Fibroblast of pulmonary artery (primary cell): Measurements from ENCODE around the gene FEM1C.

Experiments used
- DNase-seq: peaks from one replicate; pipeline ENCODE4 v3.0.0-alpha.2; 2010; ENCODE audit warnings: low read depth
- H3K4me3 ChIP-seq: replicated peaks from 2 replicates; pipeline ENCODE4 v1.5.1; 2011; ENCODE audit warnings: low read depth, mild to moderate bottlenecking, control low read depth, low read length, moderate library complexity
- CTCF ChIP-seq: IDR thresholded peaks from 2 replicates; pipeline ENCODE4 v1.5.1; 2011; ENCODE audit warnings: mild to moderate bottlenecking, control low read depth, low read length, inconsistent platforms; ENCODE audit errors: missing control alignments

FEM1C gene

GRCh38 chr5:115496936-115497576 is 47.5 kb downstream of the FEM1C start:
- no peak for DNase-seq
- TF ChIP-seq CTCF = no peak
- H3K4me3 ChIP-seq = no peak overlapping the region

DNA sequence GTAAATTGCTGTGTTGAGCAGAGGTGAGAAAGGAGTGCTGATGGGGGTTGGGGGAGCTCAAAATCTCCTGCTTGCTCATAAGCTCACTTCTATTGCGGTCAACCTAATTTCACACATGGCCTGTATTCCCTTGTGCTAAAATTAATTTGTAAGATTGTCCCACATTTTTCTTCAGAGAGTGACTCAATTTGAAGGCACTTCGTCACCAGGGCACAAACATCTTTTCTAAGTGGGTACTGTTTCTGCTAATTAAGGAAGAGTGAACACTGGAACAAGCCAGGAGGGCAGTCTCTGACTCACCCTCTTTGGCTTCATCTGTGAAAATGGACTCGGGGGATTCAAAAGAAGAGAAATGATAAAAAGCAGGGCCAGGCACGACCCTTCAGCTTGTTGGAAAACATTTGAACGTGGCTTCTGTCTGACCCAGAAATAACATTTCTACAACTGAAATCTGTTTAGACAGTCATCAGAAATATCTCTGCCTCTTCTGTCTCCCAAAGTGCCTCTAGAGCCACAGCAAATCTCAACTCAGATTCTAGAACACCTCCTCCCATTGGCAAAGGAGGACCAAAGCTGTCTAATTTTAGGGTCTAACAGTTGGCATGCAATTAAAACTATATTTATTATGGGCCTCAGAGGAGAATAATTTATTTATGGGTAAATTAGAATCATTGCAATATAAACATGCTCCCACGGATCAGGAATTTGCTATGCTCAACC is 49.8 kb downstream of the FEM1C start:
- DNase-seq = no peak
- H3K4me3 ChIP-seq = no peak overlapping the region
- no peak for TF ChIP-seq CTCF

GRCh38 chr5:115490596-115490995 is 54.0 kb downstream of the FEM1C start:
- DNase-seq = no peak
- TF ChIP-seq CTCF = no peak
- H3K4me3 ChIP-seq = no peak overlapping the region

- TF ChIP-seq CTCF = no peak
- DNase-seq = no peak
Measured at GRCh38 chr5:115489733-115490132, 54.8 kb downstream of the FEM1C start.

DNA sequence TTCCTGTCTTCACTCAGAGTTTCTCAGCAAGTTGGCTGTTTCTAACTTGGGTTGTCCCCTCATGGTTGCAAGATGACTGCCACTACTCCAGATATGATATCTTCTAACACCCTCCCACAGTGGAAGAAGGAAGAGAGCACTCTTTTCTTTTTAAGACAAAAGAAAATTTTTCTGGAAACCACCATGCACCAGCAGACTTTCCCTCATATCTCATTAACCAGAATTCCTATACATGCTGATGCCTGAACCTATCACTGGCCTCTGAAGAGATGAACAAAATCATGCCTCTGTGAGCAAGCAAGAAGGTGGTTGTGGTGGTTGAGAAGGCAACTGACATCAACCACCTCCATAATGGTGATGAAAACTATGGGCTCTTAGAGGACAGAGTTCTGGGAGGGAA is 56.8 kb downstream of the FEM1C start:
- no peak overlapping the region for H3K4me3 ChIP-seq
- DNase-seq = no peak
- TF ChIP-seq CTCF = no peak

More at GRCh38 chr5:115489733-115490132, 54.8 kb downstream of the FEM1C start:
- H3K4me3 ChIP-seq = no peak overlapping the region

- no peak for TF ChIP-seq CTCF
- DNase-seq = no peak
- H3K4me3 ChIP-seq = no peak overlapping the region
Measured at GRCh38 chr5:115487168-115487567, 57.4 kb downstream of the FEM1C start.
